HepG2 (cell line): ENCODE results near the gene C20orf204. TPM values are rescaled to one million over a fixed set of nuclear protein-coding genes. Genes with fewer than 3 reads are reported as not detected.

Experiments
- AKAP8 ChIP-seq: sonication (generic); formaldehyde crosslinking; IDR thresholded peaks from 2 replicates; pipeline ENCODE4 v1.5.1; 2020; ENCODE audit warnings: mild to moderate bottlenecking, missing genetic modification reagents
- ATF7 ChIP-seq, 2 experiments: fragments of 450-650 bp in 1 of 2; sonication (generic) in 1 of 2; formaldehyde crosslinking in 1 of 2; IDR thresholded peaks; 2 replicates each; pipeline versions ENCODE4 v1.4.0 to v1.6.1; 2016 to 2020; ENCODE audit warnings: antibody characterized with exemption in 1 of 2, mild to moderate bottlenecking in 1 of 2, missing genetic modification reagents in 1 of 2
- BRCA1 ChIP-seq: sonication (generic); formaldehyde crosslinking; IDR thresholded peaks from 2 replicates; pipeline ENCODE4 v1.4.0; 2020; ENCODE audit warnings: missing genetic modification reagents
- CBX5 ChIP-seq: sonication (generic); formaldehyde crosslinking; IDR thresholded peaks from 2 replicates; pipeline ENCODE4 v1.4.0; 2020; ENCODE audit warnings: missing genetic modification reagents, borderline replicate concordance
- FOSL2 ChIP-seq: sonication (generic); formaldehyde crosslinking; IDR thresholded peaks from 2 replicates; pipeline ENCODE4 v1.4.0; 2020; ENCODE audit warnings: missing genetic modification reagents
- HES4 ChIP-seq: sonication (generic); formaldehyde crosslinking; IDR thresholded peaks from 2 replicates; pipeline ENCODE4 v1.9.0; 2021; ENCODE audit warnings: mild to moderate bottlenecking, missing genetic modification reagents, borderline replicate concordance
- MIXL1 ChIP-seq: IDR thresholded peaks from 2 replicates; pipeline ENCODE4 v1.6.1; 2016
- MTA1 ChIP-seq: sonication (generic); formaldehyde crosslinking; IDR thresholded peaks from 2 replicates; pipeline ENCODE4 v1.4.0; 2020; ENCODE audit warnings: missing genetic modification reagents, mild to moderate bottlenecking, borderline replicate concordance
- MTA3 ChIP-seq: sonication (generic); formaldehyde crosslinking; IDR thresholded peaks from 2 replicates; pipeline ENCODE4 v1.4.0; 2020; ENCODE audit warnings: missing genetic modification reagents
- NCOA2 ChIP-seq: sonication (generic); formaldehyde crosslinking; IDR thresholded peaks from 2 replicates; pipeline ENCODE4 v1.8.0; 2022; ENCODE audit warnings: inconsistent platforms
- RBFOX2 ChIP-seq: fragments of 200-400 bp; formaldehyde crosslinking; IDR thresholded peaks from 2 replicates; pipeline ENCODE4 v1.6.1; 2017; ENCODE audit warnings: low read depth, mild to moderate bottlenecking, low read length
- REXO4 ChIP-seq: sonication (generic); formaldehyde crosslinking; IDR thresholded peaks from 2 replicates; pipeline ENCODE4 v1.8.0; 2022; ENCODE audit warnings: missing genetic modification reagents, mild to moderate bottlenecking, borderline replicate concordance
- RXRB ChIP-seq: IDR thresholded peaks from 2 replicates; pipeline ENCODE4 v1.6.1; 2016; ENCODE audit warnings: borderline replicate concordance, missing genetic modification reagents, missing compliant biosample characterization
- TEAD3 ChIP-seq: optimal IDR thresholded peaks from 2 replicates; pipeline ENCODE3; 2016; ENCODE audit warnings: borderline replicate concordance
- TOE1 ChIP-seq: sonication (generic); formaldehyde crosslinking; IDR thresholded peaks from 2 replicates; pipeline ENCODE4 v1.4.0; 2020; ENCODE audit warnings: mild to moderate bottlenecking, missing genetic modification reagents
- ZBTB20 ChIP-seq: sonication (generic); formaldehyde crosslinking; IDR thresholded peaks from 2 replicates; pipeline ENCODE4 v1.8.1; 2023; ENCODE audit warnings: missing genetic modification reagents, low read depth, mild to moderate bottlenecking, borderline replicate concordance
- ZBTB42 ChIP-seq: sonication (generic); formaldehyde crosslinking; IDR thresholded peaks from 2 replicates; pipeline ENCODE4 v1.5.0; 2020; ENCODE audit warnings: mild to moderate bottlenecking, missing genetic modification reagents
- ZMAT3 ChIP-seq: sonication (generic); formaldehyde crosslinking; conservative IDR thresholded peaks from 2 replicates; pipeline ENCODE4 v1.7.0; 2021; ENCODE audit warnings: missing genetic modification reagents
- ZNF12 ChIP-seq: sonication (generic); formaldehyde crosslinking; IDR thresholded peaks from 2 replicates; pipeline ENCODE4 v1.5.0; 2020; ENCODE audit warnings: missing genetic modification reagents
- ZNF160 ChIP-seq: sonication (generic); formaldehyde crosslinking; IDR thresholded peaks from 2 replicates; pipeline ENCODE4 v1.8.0; 2022; ENCODE audit warnings: mild to moderate bottlenecking, inconsistent platforms, missing genetic modification reagents
- ZNF260 ChIP-seq: sonication (generic); formaldehyde crosslinking; IDR thresholded peaks from 2 replicates; pipeline ENCODE4 v1.4.0; 2020; ENCODE audit warnings: missing genetic modification reagents, low read depth, mild to moderate bottlenecking, borderline replicate concordance
- ZNF343 ChIP-seq: sonication (generic); formaldehyde crosslinking; IDR thresholded peaks from 2 replicates; pipeline ENCODE4 v1.4.0; 2020; ENCODE audit warnings: mild to moderate bottlenecking, missing genetic modification reagents
- ZNF547 ChIP-seq: sonication (generic); formaldehyde crosslinking; IDR thresholded peaks from 2 replicates; pipeline ENCODE4 v1.5.1; 2020; ENCODE audit warnings: mild to moderate bottlenecking, missing genetic modification reagents
- ZNF552 ChIP-seq: sonication (generic); formaldehyde crosslinking; IDR thresholded peaks from 2 replicates; pipeline ENCODE4 v1.9.0; 2022; ENCODE audit warnings: missing genetic modification reagents, mild to moderate bottlenecking, borderline replicate concordance
- ZNF570 ChIP-seq: sonication (generic); formaldehyde crosslinking; IDR thresholded peaks from 2 replicates; pipeline ENCODE4 v1.4.0; 2020; ENCODE audit warnings: mild to moderate bottlenecking, missing genetic modification reagents, borderline replicate concordance
- ZNF589 ChIP-seq: sonication (generic); formaldehyde crosslinking; conservative IDR thresholded peaks from 2 replicates; pipeline ENCODE4 v1.8.0; 2022; ENCODE audit warnings: mild to moderate bottlenecking, moderate library complexity, missing genetic modification reagents
- polyA plus RNA-seq, 8 experiments: library from polyadenylated mRNA; depleted of rRNA in 3 of 8; stranded (reverse) in 7 of 8; unstranded in 1 of 8; fragments of >200 nt; fragmentation: Illumina TruSeq in 4 of 8; extraction: Trizol in 4 of 8; gene quantifications; 2 replicates each; pipeline versions ENCODE4 v1.2.1 to v1.2.3, GENCODE V29; 2011 to 2016; ENCODE audit warnings: low read depth in 4 of 8, missing spikeins in 1 of 8, mixed read lengths in 1 of 8; ENCODE audit not compliant: insufficient read depth in 1 of 8
- total RNA-seq, 5 experiments: library from RNA; depleted of rRNA; stranded (reverse); fragments of >200 nt; fragmentation: Illumina TruSeq; extraction: Trizol; gene quantifications; 2 replicates each; pipeline ENCODE4 v1.2.3, GENCODE V29; 2016; ENCODE audit warnings: low read depth in 1 of 5
- TF ChIP-seq, protein P1 (sequence below): IDR thresholded peaks from 2 replicates; pipeline ENCODE4 v1.6.1; 2016; ENCODE audit warnings: mild to moderate bottlenecking
- TF ChIP-seq, protein P2 (sequence below): sonication (generic); IDR thresholded peaks from 2 replicates; pipeline ENCODE4 v1.6.1; 2016; ENCODE audit warnings: low read depth, borderline replicate concordance

The C20orf204 gene
- total and polyA plus RNA-seq, 2 of the 13 experiments (the other 11 are each of a cell fraction or from before 2014, with no cell fraction given): 22.1 to 80.0 TPM

DNA sequence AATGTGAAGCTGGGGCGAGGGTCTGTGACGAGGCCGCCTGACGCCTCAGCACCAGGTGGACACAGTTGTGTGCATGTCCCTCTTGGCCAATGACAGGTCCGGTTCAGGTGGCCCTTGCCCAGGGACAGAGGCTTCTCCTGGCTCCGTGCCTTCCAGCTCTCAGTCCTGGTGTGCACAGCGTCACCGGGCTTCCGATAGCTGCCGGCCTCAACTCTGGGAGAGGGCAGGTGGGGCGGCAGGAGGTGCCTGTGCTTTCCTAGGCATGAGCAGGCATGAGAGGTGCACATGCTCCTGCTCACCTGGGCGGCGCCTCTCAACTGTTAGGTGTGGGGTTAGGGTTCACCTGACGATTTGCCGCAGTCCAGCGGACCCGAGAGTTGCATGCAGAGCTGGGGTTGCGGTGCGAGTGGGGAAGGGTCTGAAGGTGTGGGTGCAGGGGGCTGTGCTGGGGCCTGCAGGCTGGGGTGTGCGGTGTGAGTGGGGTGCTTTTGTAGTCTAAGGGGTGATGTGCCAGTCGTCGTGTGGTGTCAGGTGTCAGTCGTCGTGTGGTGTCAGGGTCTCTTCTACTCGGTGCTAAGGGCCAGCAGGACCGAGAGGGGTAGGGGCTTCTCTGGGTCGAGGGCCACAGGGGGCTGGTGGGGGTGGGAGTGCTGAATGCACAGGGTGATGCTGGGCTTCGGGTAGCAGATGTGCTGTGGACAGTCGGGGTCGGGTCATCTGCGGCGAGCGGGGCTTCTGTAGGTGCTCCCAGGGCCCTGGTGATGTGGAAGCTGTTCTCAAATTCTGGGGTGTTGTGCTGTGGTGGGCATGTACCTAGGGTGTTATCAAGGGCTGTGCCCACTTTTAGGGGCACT is 17.2 kb downstream of the C20orf204 start (continued):
- TF ChIP-seq RBFOX2: no peak
- TF ChIP-seq ZNF547 (CRISPR knock-in tag): peak; percentile 45
- TF ChIP-seq MTA3 (CRISPR knock-in tag): no peak
- TF ChIP-seq ZMAT3 (CRISPR knock-in tag): no peak
- TF ChIP-seq ZNF343 (CRISPR knock-in tag): peak; percentile 92; the same call in 1 of the 2 replicates
- TF ChIP-seq MIXL1: no peak
- TF ChIP-seq, protein P1, sequence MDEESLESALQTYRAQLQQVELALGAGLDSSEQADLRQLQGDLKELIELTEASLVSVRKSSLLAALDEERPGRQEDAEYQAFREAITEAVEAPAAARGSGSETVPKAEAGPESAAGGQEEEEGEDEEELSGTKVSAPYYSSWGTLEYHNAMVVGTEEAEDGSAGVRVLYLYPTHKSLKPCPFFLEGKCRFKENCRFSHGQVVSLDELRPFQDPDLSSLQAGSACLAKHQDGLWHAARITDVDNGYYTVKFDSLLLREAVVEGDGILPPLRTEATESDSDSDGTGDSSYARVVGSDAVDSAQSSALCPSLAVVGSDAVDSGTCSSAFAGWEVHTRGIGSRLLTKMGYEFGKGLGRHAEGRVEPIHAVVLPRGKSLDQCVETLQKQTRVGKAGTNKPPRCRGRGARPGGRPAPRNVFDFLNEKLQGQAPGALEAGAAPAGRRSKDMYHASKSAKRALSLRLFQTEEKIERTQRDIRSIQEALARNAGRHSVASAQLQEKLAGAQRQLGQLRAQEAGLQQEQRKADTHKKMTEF (CRISPR knock-in tag): no peak
- TF ChIP-seq ZBTB42: peak; percentile 67
- TF ChIP-seq ZNF589: peak; percentile 93; the same call in 1 of the 2 replicates
- peak; percentile 83; the same call in 1 of the 2 replicates for TF ChIP-seq REXO4 (CRISPR knock-in tag)
- TF ChIP-seq ZNF552 (CRISPR knock-in tag): peak; percentile 75; the same call in 1 of the 2 replicates
- TF ChIP-seq ZNF570 (CRISPR knock-in tag): no peak
- TF ChIP-seq RXRB (CRISPR knock-in tag): peak; percentile 66
- TF ChIP-seq BRCA1 (CRISPR knock-in tag): no peak
- TF ChIP-seq, protein P2, sequence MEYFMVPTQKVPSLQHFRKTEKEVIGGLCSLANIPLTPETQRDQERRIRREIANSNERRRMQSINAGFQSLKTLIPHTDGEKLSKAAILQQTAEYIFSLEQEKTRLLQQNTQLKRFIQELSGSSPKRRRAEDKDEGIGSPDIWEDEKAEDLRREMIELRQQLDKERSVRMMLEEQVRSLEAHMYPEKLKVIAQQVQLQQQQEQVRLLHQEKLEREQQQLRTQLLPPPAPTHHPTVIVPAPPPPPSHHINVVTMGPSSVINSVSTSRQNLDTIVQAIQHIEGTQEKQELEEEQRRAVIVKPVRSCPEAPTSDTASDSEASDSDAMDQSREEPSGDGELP: peak; percentile 88; the same call in 1 of the 2 replicates
- peak; percentile 51; the same call in 1 of the 2 replicates for TF ChIP-seq FOSL2 (CRISPR knock-in tag)
- TF ChIP-seq CBX5 (CRISPR knock-in tag): peak; percentile 54; the same call in 1 of the 2 replicates
- no peak for TF ChIP-seq ATF7 (IDR thresholded peaks at IDR 0.05)
- TF ChIP-seq ATF7 (CRISPR knock-in tag; IDR thresholded peaks at IDR 0.05): peak; percentile 89
- TF ChIP-seq ZNF12: peak; percentile 43; the same call in 1 of the 2 replicates
- TF ChIP-seq ZNF260 (CRISPR knock-in tag): 0 out of 2 replicates have a peak, but pooled peaks have one; percentile 32
- peak; percentile 12; the same call in 1 of the 2 replicates for TF ChIP-seq NCOA2 (CRISPR knock-in tag)
- TF ChIP-seq TOE1 (CRISPR knock-in tag): no peak
- TF ChIP-seq TEAD3 (CRISPR knock-in tag): peak; percentile 80
- TF ChIP-seq MTA1 (CRISPR knock-in tag): peak; percentile 64; the same call in 1 of the 2 replicates
- TF ChIP-seq ZBTB20 (CRISPR knock-in tag): peak; percentile 89; the same call in 1 of the 2 replicates
- peak; percentile 92 for TF ChIP-seq HES4 (CRISPR knock-in tag)
- peak; percentile 63; the same call in 1 of the 2 replicates for TF ChIP-seq AKAP8 (CRISPR knock-in tag)
- 0 out of 2 replicates have a peak, but pooled peaks have one; percentile 39 for TF ChIP-seq ZNF160 (CRISPR knock-in tag)
